PFSK-1 (cell line): ENCODE data around the gene ARHGAP28.

Source experiments
- FOXP2 ChIP-seq: optimal IDR thresholded peaks from 2 replicates; pipeline ENCODE3; 2011; ENCODE audit warnings: borderline replicate concordance, control low read depth, inconsistent platforms; ENCODE audit not compliant: insufficient read depth; ENCODE audit errors: extremely low read length, extremely low read depth
- POLR2AphosphoS5 ChIP-seq: IDR thresholded peaks from 2 replicates; pipeline ENCODE4 v1.6.1; 2012; ENCODE audit warnings: low read depth, mild to moderate bottlenecking, control low read depth, low read length, moderate library complexity
- REST ChIP-seq, 2 experiments: IDR thresholded peaks; 2 replicates each; pipeline versions ENCODE4 v1.6.1 to v1.8.0; 2011 to 2012; ENCODE audit warnings: low read depth in 2 of 2, low read length in 2 of 2, control low read depth in 1 of 2, inconsistent platforms in 1 of 2, mild to moderate bottlenecking in 1 of 2, moderate library complexity in 1 of 2; ENCODE audit not compliant: insufficient read depth in 1 of 2
- SIN3A ChIP-seq: IDR thresholded peaks from 2 replicates; pipeline ENCODE4 v1.6.1; 2012; ENCODE audit warnings: mild to moderate bottlenecking, low read length, moderate library complexity, borderline replicate concordance; ENCODE audit not compliant: insufficient read depth
- TAF1 ChIP-seq: IDR thresholded peaks from 2 replicates; pipeline ENCODE4 v1.6.1; 2012; ENCODE audit warnings: low read length, control low read depth, borderline replicate concordance; ENCODE audit not compliant: insufficient read depth

The ARHGAP28 gene

GRCh38 chr18:6860804-6861448 lies 131.4 kb downstream of the ARHGAP28 start:
- TF ChIP-seq POLR2AphosphoS5 = no peak
- no peak for TF ChIP-seq TAF1
- no peak for TF ChIP-seq FOXP2
- no peak for TF ChIP-seq REST (IDR thresholded peaks at IDR 0.05; ENCODE audit: insufficient read depth in 1 of 2, low read depth in 2 of 2, low read length in 2 of 2)
- no peak for TF ChIP-seq SIN3A

GRCh38 chr18:6865251-6865650 lies 135.7 kb downstream of the ARHGAP28 start:
- TF ChIP-seq TAF1 (no peak), FOXP2 (no peak), SIN3A (no peak), REST (IDR thresholded peaks at IDR 0.05; ENCODE audit: insufficient read depth in 1 of 2, low read depth in 2 of 2, low read length in 2 of 2) (no peak), POLR2AphosphoS5 (no peak)

- TF ChIP-seq REST (IDR thresholded peaks at IDR 0.05; ENCODE audit: insufficient read depth in 1 of 2, low read depth in 2 of 2, low read length in 2 of 2) (no peak), SIN3A (no peak), FOXP2 (no peak), TAF1 (no peak), POLR2AphosphoS5 (no peak)
Measured at GRCh38 chr18:6866552-6867085, 137.1 kb downstream of the ARHGAP28 start.

- TF ChIP-seq TAF1 = no peak
- TF ChIP-seq REST (IDR thresholded peaks at IDR 0.05; ENCODE audit: insufficient read depth in 1 of 2, low read depth in 2 of 2, low read length in 2 of 2) = no peak
- no peak for TF ChIP-seq FOXP2
- TF ChIP-seq POLR2AphosphoS5 = no peak
- no peak for TF ChIP-seq SIN3A
Measured at GRCh38 chr18:6868033-6868432, 138.5 kb downstream of the ARHGAP28 start.

GRCh38 chr18:6871566-6871965 lies 142.1 kb downstream of the ARHGAP28 start:
- TF ChIP-seq POLR2AphosphoS5 (no peak), SIN3A (no peak), REST (IDR thresholded peaks at IDR 0.05; ENCODE audit: insufficient read depth in 1 of 2, low read depth in 2 of 2, low read length in 2 of 2) (no peak), TAF1 (no peak), FOXP2 (no peak)
